GM12878 (cell line): ENCODE results near the gene NPAS3. TPM values are rescaled to one million over a fixed set of nuclear protein-coding genes. Genes with fewer than 3 reads are reported as not detected.
A peak's percentile ranks its signal among the peaks of the same experiment; 100 is the strongest.

Source experiments
- ATAC-seq: fragments of 200-7000 bp; cut with Tn5 transposase; 3 replicates; pipeline ENCODE4 v1.9.1; 2020; ENCODE audit warnings: mild to moderate bottlenecking, moderate library complexity
- BruUV-seq: library from RNA; stranded (reverse); fragments of 400-500 nt; replicated peaks from 2 replicates; lab custom pipeline; 2021; lab: Mats Ljungman, UMichigan
- CTCF ChIA-PET: fragments of 300-600 bp; sonication (Branson Sonifier 250); formaldehyde crosslinking; extraction: SDS; loops from one replicate; lab custom pipeline; 2021; ENCODE audit warnings: inconsistent platforms; lab: Yijun Ruan, JAX
- POLR2A ChIA-PET: fragments of 350-600 bp; formaldehyde crosslinking; extraction: SDS; loops from one replicate; lab custom pipeline; 2021; ENCODE audit warnings: inconsistent platforms; lab: Charles Lee
- RAD21 ChIA-PET: fragments of 300-600 bp; sonication (Branson Sonifier 250); formaldehyde crosslinking; loops from one replicate; lab custom pipeline; 2023; ENCODE audit warnings: antibody characterized with exemption; ENCODE audit not compliant: unreplicated experiment; lab: Charles Lee
- SMC1A ChIA-PET: fragments of 300-600 bp; sonication (Branson Sonifier 250); formaldehyde crosslinking; loops from one replicate; lab custom pipeline; 2023; ENCODE audit not compliant: unreplicated experiment, uncharacterized antibody; lab: Charles Lee
- DNase-seq: peaks from one replicate; pipeline ENCODE4 v3.0.0-alpha.2; 2011; ENCODE audit warnings: low read depth, low spot score
- FAIRE-seq: peaks from 3 replicates; lab custom pipeline; 2011; peaks lifted over from hg19 to GRCh38; lab: Jason Lieb, UNC
- H2AFZ ChIP-seq: 2 replicates; pipeline ENCODE4 v1.6.0; 2011; ENCODE audit warnings: low read depth, low read length, control low read depth; ENCODE audit not compliant: control insufficient read depth
- H3K27ac ChIP-seq: 2 replicates; pipeline ENCODE4 v1.5.1; 2011; ENCODE audit warnings: control low read depth; ENCODE audit not compliant: control insufficient read depth, insufficient read depth
- H3K27me3 ChIP-seq, 2 experiments: replicated peaks in 1 of 2; 2 replicates each; pipeline versions ENCODE4 v1.6.0 to v1.6.1; 2011; ENCODE audit warnings: low read length in 1 of 2; ENCODE audit not compliant: control insufficient read depth in 2 of 2, insufficient read depth in 2 of 2
- H3K36me3 ChIP-seq, 2 experiments: 2 replicates each; pipeline ENCODE4 v1.5.1; 2011; ENCODE audit warnings: low read length in 1 of 2; ENCODE audit not compliant: control insufficient read depth in 2 of 2, insufficient read depth in 2 of 2
- H3K4me1 ChIP-seq: 2 replicates; pipeline ENCODE4 v1.6.1; 2011; ENCODE audit warnings: mild to moderate bottlenecking, low read length, moderate library complexity, mixed read lengths; ENCODE audit not compliant: control insufficient read depth, insufficient read depth
- H3K4me2 ChIP-seq: 2 replicates; pipeline ENCODE4 v1.6.0; 2011; ENCODE audit warnings: control low read depth; ENCODE audit not compliant: control insufficient read depth, insufficient read depth
- H3K4me3 ChIP-seq: fragments of 200-600 bp; sonication (generic); 2 replicates; pipeline ENCODE4 v1.5.1; 2016
- H3K79me2 ChIP-seq: 2 replicates; pipeline ENCODE4 v1.6.0; 2011; ENCODE audit warnings: low read length; ENCODE audit not compliant: control insufficient read depth, insufficient read depth
- H3K9ac ChIP-seq: 2 replicates; pipeline ENCODE4 v1.8.0; 2011; ENCODE audit warnings: low read length, control low read depth, mixed read lengths; ENCODE audit not compliant: control insufficient read depth, insufficient read depth
- H3K9me3 ChIP-seq: replicated peaks from 3 replicates; pipeline ENCODE4 v1.5.1; 2011; ENCODE audit warnings: mild to moderate bottlenecking, low read length; ENCODE audit not compliant: control insufficient read depth, insufficient read depth
- H4K20me1 ChIP-seq: 2 replicates; pipeline ENCODE4 v1.6.0; 2011; ENCODE audit not compliant: control insufficient read depth, insufficient read depth
- EGR1 ChIP-seq, 2 experiments: IDR thresholded peaks; 1 replicate in 1 of 2; 2 replicates in 1 of 2; pipeline ENCODE4 v1.6.1; 2011 to 2012; ENCODE audit warnings: low read depth in 2 of 2, low read length in 2 of 2, borderline replicate concordance in 1 of 2, mild to moderate bottlenecking in 1 of 2, moderate library complexity in 1 of 2
- JUND ChIP-seq: IDR thresholded peaks from 2 replicates; pipeline ENCODE4 v1.6.1; 2012; ENCODE audit warnings: low read depth, mild to moderate bottlenecking, low read length, improper control_type of control experiment, moderate library complexity
- RAD21 ChIP-seq: IDR thresholded peaks from 2 replicates; pipeline ENCODE4 v1.6.1; 2011; ENCODE audit warnings: mild to moderate bottlenecking, low read depth, low read length, moderate library complexity; ENCODE audit not compliant: insufficient read depth
- SUZ12 ChIP-seq: fragments of 200-600 bp; sonication (generic); IDR thresholded peaks from one replicate; pipeline ENCODE4 v1.6.1; 2018; ENCODE audit warnings: antibody characterized with exemption, mild to moderate bottlenecking; ENCODE audit not compliant: unreplicated experiment
- WGBS: methylation state at CpG from one replicate; pipeline ENCODE4 v1.1.6; 2016; ENCODE audit warnings: low lambda C conversion rate; ENCODE audit not compliant: insufficient replicate concordance, insufficient coverage; ENCODE audit errors: missing lambda C conversion rate; 5-methylcytosine and 5-hydroxymethylcytosine counted together
- in situ Hi-C: fragments of 300-500 bp; cut with MboI; formaldehyde crosslinking; loops from 9 replicates; pipeline ENCODE4 v1.14.3; 2018; ENCODE audit warnings: mixed read lengths
- intact Hi-C: fragments of 100-400 bp; cut with micrococcal nuclease; formaldehyde crosslinking; loops from one replicate; pipeline ENCODE4 v1.14.2; 2022; ENCODE audit not compliant: unreplicated experiment
- polyA plus RNA-seq, 11 experiments: library from polyadenylated mRNA; depleted of rRNA in 4 of 11; unstranded in 6 of 11; stranded (reverse) in 5 of 11; fragments of >200 nt; fragmentation: Nextera tagmentation in 4 of 11; fragmentation: Illumina TruSeq in 1 of 11; extraction: Ambion mirVana in 4 of 11; extraction: Trizol in 1 of 11; gene quantifications; 1 replicate in 1 of 11; 2 replicates in 10 of 11; pipeline versions ENCODE4 v1.2.1 to v1.2.3, GENCODE V29; 2011 to 2016; ENCODE audit warnings: inconsistent platforms in 2 of 11, missing spikeins in 2 of 11, low read depth in 1 of 11
- total RNA-seq, 4 experiments: library from RNA; depleted of rRNA in 3 of 4; stranded (reverse); fragments of >200 nt in 3 of 4; fragmentation: Illumina TruSeq in 1 of 4; extraction: Trizol in 1 of 4; gene quantifications; 2 replicates each; pipeline versions ENCODE4 v1.2.1 to v1.2.3, GENCODE V29; 2013 to 2021

NPAS3 gene
- total and polyA plus RNA-seq, 10 of the 15 experiments (the other 5 are each of a cell fraction or from before 2014, with no cell fraction given) = under 0.01 to 2.7 (median 0.03) TPM; not detected in 6

DNA sequence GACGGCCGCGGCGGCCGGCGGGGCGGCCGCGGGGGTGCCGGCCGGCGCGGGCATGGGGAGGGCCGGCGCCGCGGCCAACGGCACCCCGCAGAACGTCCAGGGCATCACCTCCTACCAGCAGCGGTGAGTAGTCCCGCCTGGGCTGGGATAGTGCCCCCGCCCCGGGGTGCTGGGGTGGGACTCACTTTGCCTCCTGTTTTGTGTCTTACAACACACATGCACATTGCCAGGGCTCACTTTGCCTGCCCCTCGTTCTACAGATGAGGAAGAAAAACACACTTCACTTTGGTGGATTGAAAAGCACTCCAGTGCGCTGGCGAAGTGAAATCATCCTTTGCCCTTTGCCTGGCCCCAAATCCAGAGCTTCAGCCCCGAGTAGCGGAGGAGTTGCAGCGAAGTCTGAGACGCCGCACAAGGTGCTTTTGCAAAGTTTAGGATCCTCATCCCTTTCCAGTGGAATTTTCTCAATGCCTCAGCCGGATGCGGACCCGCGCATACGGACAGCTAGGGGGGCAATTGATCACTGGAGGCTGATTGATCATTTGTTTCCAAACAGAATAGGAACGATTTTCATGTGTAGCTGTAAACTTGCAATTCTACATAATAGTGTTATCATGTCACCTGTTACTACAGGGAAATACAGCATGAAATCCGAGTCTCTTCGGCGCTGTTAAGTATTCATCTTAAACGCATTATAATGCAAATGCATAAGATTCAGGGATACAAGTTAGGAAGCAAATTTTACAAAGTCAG lies 3.6 kb upstream of the NPAS3 start:
- SMC1A ChIA-PET = no interaction called here

DNA sequence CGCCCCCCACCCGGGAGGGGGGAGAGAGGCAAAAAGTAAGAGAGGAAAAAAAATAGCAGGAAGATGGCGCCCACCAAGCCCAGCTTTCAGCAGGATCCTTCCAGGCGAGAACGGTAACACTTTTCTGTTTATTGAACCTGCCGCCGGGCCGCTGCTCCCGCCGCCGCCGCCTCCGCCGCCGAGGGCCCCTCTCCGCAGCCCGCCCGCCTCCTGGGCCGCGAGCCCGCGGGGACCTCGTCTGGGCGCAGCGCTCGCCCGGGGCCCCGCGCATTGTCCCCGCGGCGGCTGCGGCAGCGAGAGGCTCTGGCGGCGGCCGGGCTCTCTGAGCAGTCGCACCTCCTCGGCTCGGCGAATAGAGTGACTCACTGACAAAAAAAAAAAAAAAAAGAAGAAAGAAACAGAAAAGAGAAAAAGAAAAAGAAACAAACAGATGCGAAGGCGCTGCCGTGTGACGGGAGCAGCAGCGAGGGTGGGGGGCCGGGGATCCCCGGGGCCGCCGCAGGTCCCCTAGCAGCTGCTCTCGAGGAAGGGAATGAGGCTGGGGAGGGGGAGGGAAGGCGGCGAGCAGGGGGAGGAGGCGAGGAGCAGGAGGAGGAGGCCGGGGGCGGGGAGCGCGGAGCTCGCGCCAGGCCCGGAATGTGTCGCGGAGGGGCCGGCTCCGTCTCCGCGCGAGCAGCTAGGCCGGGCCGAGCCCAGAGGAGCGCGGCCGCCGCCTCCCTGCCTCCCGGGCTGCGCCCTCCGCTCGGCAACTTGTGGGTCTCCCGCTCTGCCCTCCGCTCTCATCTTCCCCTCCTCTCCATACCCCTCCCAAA lies 781 bp downstream of the NPAS3 start:
- POLR2A ChIA-PET = no interaction called here
- no peak for DNase-seq
- TF ChIP-seq EGR1 (IDR thresholded peaks at IDR 0.05; ENCODE audit: borderline replicate concordance in 1 of 2, low read depth in 2 of 2, low read length in 2 of 2) (0 out of 3 replicates have a peak, but pooled peaks of 1 of the 2 experiments have one; percentile 25), SUZ12 (peak; percentile 39), RAD21 (no peak)
- CTCF ChIA-PET = no interaction called here
- SMC1A ChIA-PET = no interaction called here
- 7% methylated on average over 21 of the region's 80 CpGs for WGBS
- no peaks in the 10 kb centered on the region for H3K36me3 ChIP-seq
- no peak overlapping the region; the same call in 1 of the 2 replicates for H2AFZ ChIP-seq
- no peak for ATAC-seq
- no peaks in the 10 kb centered on the region for H3K4me1 ChIP-seq
- H3K4me3 ChIP-seq = no peak overlapping the region; the same call in 1 of the 2 replicates
- no TSS peak for BruUV-seq
- intact Hi-C loops = no loop called here
- no peak for FAIRE-seq
- no peak overlapping the region for H3K27ac ChIP-seq
- no peaks in the 10 kb centered on the region for H4K20me1 ChIP-seq
- peak overlapping the region; percentile 25 for H3K4me2 ChIP-seq
- no peaks in the 10 kb centered on the region for H3K9me3 ChIP-seq
- no peaks in the 10 kb centered on the region for H3K79me2 ChIP-seq
- RAD21 ChIA-PET = no interaction called here
- no peak overlapping the region for H3K9ac ChIP-seq
- H3K27me3 ChIP-seq = peaks cover 0 to 14% of the 10 kb centered on the region in 2 experiments
- in situ Hi-C loops = no loop called here

More for the DNA sequence above, 3.6 kb upstream of the NPAS3 start:
- ChIA-PET RAD21 (no interaction called here), CTCF (no interaction called here), POLR2A (no interaction called here)
- no peak overlapping the region for H2AFZ ChIP-seq
- no TSS peak for BruUV-seq
- WGBS = 5% methylated on average over 34 of the region's 42 CpGs
- H3K4me1 ChIP-seq = no peaks in the 10 kb centered on the region
- no peaks in the 10 kb centered on the region; the same call in 2 of the 3 replicates for H3K9me3 ChIP-seq
- TF ChIP-seq JUND = no peak
- TF ChIP-seq SUZ12 = peak; percentile 38
- in situ Hi-C loops (no loop called here), intact Hi-C loops (no loop called here)
- no peaks in the 10 kb centered on the region for H4K20me1 ChIP-seq
- no peak for FAIRE-seq
- ATAC-seq = no peak
- no peak overlapping the region for H3K9ac ChIP-seq
- H3K79me2 ChIP-seq = no peaks in the 10 kb centered on the region
- no peak overlapping the region for H3K27ac ChIP-seq
- peaks cover 3 to 22% of the 10 kb centered on the region in 2 experiments for H3K27me3 ChIP-seq
- H3K4me2 ChIP-seq = no peak overlapping the region
- DNase-seq = no peak
- no peaks in the 10 kb centered on the region for H3K36me3 ChIP-seq
- H3K4me3 ChIP-seq = no peak overlapping the region
